Osteoblast (primary cell): ENCODE data around the gene TKTL1. TPM values are rescaled to one million over a fixed set of nuclear protein-coding genes. Genes with fewer than 3 reads are reported as not detected.
A peak's percentile ranks its signal among the peaks of the same experiment; 100 is the strongest.

Source experiments
- DNase-seq: peaks from one replicate; pipeline ENCODE4 v3.0.0; 2011; ENCODE audit warnings: low spot score, mixed read lengths; ENCODE audit not compliant: insufficient read length; ENCODE audit errors: missing footprints
- H2AFZ ChIP-seq: 2 replicates; pipeline ENCODE4 v1.6.0; 2011; ENCODE audit warnings: mild to moderate bottlenecking, low read length
- H3K27ac ChIP-seq: 2 replicates; pipeline ENCODE4 v1.5.1; 2011; ENCODE audit warnings: mild to moderate bottlenecking, low read depth, low read length, moderate library complexity
- H3K27me3 ChIP-seq: 2 replicates; pipeline ENCODE4 v1.6.0; 2012; ENCODE audit warnings: mild to moderate bottlenecking, control low read depth, inconsistent platforms, low read length, moderate library complexity; ENCODE audit not compliant: insufficient read depth
- H3K36me3 ChIP-seq: 2 replicates; pipeline ENCODE4 v1.5.1; 2011; ENCODE audit warnings: mild to moderate bottlenecking, low read length, control low read depth, moderate library complexity; ENCODE audit not compliant: insufficient read depth
- H3K4me1 ChIP-seq: 2 replicates; pipeline ENCODE4 v1.5.1; 2011; ENCODE audit warnings: mild to moderate bottlenecking, low read length, control low read depth, moderate library complexity; ENCODE audit not compliant: insufficient read depth
- H3K4me2 ChIP-seq: 2 replicates; pipeline ENCODE4 v1.6.0; 2011; ENCODE audit warnings: mild to moderate bottlenecking, low read length; ENCODE audit not compliant: insufficient read depth
- H3K4me3 ChIP-seq: fragments of 200-600 bp; sonication (generic); 3 replicates; pipeline ENCODE4 v1.5.1; 2012; ENCODE audit warnings: mild to moderate bottlenecking, low read length, inconsistent platforms; ENCODE audit not compliant: insufficient read depth
- H3K79me2 ChIP-seq: 2 replicates; pipeline ENCODE4 v1.6.0; 2012; ENCODE audit warnings: mild to moderate bottlenecking, low read length, control low read depth, inconsistent platforms; ENCODE audit not compliant: insufficient read depth
- H3K9me3 ChIP-seq: 2 replicates; pipeline ENCODE4 v1.5.1; 2011; ENCODE audit warnings: low read depth, low read length, control low read depth
- H4K20me1 ChIP-seq: 2 replicates; pipeline ENCODE4 v1.6.0; 2012; ENCODE audit warnings: mild to moderate bottlenecking, low read length, control low read depth; ENCODE audit not compliant: insufficient read depth
- total RNA-seq: library from RNA; depleted of rRNA; stranded (reverse); fragments of >200 nt; gene quantifications from 2 replicates; pipeline ENCODE4 v1.2.3, GENCODE V29; 2012
- TF ChIP-seq, protein P1 (sequence below): IDR thresholded peaks from 2 replicates; pipeline ENCODE4 v1.5.1; 2011; ENCODE audit warnings: mild to moderate bottlenecking, low read depth, low read length, moderate library complexity; ENCODE audit errors: extremely low read depth

Gene TKTL1
- total RNA-seq, 1 donor = not detected

DNA sequence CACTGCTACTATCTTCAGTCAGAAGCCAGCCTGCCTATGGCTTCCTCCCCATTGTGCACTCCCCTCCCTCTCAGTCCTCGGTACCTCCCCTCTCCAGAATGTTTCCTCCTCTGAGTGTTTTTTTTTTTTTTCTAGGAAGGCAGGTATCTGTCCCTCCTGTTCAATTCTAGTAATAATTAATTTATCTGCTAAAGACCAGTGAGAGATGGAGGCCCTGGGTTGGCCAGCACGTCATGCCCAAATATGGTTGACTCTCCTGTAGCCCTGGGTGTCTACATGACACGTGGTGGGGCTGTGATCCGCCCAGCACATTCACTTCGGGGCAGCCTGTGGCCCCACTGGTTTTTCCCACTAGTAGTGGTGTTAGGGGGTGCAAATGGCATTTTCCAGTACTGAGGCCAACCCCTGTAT, 77.0 kb downstream of the TKTL1 start:
- H3K27ac ChIP-seq = no peak overlapping the region
- peaks cover 48% of the 10 kb centered on the region for H3K79me2 ChIP-seq
- DNase-seq = peak; percentile 97
- H3K4me1 ChIP-seq = peaks cover 16% of the 10 kb centered on the region
- TF ChIP-seq, protein P1, sequence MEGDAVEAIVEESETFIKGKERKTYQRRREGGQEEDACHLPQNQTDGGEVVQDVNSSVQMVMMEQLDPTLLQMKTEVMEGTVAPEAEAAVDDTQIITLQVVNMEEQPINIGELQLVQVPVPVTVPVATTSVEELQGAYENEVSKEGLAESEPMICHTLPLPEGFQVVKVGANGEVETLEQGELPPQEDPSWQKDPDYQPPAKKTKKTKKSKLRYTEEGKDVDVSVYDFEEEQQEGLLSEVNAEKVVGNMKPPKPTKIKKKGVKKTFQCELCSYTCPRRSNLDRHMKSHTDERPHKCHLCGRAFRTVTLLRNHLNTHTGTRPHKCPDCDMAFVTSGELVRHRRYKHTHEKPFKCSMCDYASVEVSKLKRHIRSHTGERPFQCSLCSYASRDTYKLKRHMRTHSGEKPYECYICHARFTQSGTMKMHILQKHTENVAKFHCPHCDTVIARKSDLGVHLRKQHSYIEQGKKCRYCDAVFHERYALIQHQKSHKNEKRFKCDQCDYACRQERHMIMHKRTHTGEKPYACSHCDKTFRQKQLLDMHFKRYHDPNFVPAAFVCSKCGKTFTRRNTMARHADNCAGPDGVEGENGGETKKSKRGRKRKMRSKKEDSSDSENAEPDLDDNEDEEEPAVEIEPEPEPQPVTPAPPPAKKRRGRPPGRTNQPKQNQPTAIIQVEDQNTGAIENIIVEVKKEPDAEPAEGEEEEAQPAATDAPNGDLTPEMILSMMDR = no peak
- no peak overlapping the region for H2AFZ ChIP-seq
- peaks cover 10% of the 10 kb centered on the region for H4K20me1 ChIP-seq
- H3K9me3 ChIP-seq = no peaks in the 10 kb centered on the region
- H3K27me3 ChIP-seq = no peaks in the 10 kb centered on the region
- H3K4me2 ChIP-seq = peak overlapping the region; percentile 72
- H3K36me3 ChIP-seq = no peaks in the 10 kb centered on the region
- peak overlapping the region; percentile 80 for H3K4me3 ChIP-seq

DNA sequence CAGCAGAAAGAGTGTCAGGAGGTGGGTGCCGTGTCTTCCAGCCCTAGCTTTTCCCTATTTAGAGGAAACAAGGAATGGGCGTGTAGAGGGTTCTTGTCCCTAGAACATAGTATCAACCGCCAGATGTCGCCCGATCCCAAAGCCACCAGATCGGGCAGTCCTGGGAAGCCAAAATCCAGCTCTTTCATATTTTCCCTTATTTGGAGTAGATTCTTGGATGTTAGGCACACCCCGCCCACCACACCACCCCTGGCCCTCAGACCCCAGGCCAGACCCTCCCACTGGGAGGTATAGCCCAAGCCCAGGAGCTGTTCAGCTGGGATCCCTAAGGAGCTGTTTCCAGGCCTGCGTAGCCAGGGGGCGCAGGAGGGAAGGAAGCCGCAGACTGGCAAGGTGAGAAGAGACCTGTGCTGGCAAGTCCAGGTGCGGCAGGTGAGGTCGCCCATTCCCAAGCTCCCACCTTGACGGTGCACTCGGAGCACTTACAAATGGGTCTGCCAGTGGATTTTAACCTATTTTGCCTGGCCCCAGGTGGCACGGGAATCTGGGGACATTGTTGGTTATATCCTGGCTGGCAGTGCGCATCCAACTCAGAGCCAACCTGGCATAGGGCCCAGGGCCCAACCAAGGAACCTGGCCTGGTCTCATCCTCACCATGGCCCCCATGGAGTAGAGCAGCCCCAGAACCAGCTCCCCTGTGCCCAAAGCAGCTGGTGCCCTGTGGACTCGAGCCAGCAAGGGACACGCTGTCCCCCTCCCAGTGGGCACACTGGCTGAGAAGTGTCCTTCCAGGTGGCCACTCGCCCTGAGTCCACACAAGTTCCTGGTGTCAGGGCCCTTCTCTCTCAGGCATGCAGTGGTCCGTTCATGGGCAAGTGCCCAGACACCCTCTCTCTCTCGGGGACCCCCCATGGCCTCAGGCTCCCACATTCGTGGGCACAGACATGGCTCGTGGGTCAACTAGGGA, 78.0 kb downstream of the TKTL1 start:
- peak; percentile 98 for DNase-seq
- Histone ChIP-seq H3K9me3 (no peaks in the 10 kb centered on the region), H2AFZ (no peak overlapping the region), H3K4me1 (peaks cover 14% of the 10 kb centered on the region), H3K4me3 (peak overlapping the region; percentile 80), H3K36me3 (no peaks in the 10 kb centered on the region), H3K79me2 (peaks cover 38% of the 10 kb centered on the region), H4K20me1 (peaks cover 2% of the 10 kb centered on the region), H3K4me2 (peak overlapping the region; percentile 72), H3K27me3 (no peaks in the 10 kb centered on the region), H3K27ac (peak overlapping the region; percentile 28)
- TF ChIP-seq, protein P1 = peak; percentile 51

DNA sequence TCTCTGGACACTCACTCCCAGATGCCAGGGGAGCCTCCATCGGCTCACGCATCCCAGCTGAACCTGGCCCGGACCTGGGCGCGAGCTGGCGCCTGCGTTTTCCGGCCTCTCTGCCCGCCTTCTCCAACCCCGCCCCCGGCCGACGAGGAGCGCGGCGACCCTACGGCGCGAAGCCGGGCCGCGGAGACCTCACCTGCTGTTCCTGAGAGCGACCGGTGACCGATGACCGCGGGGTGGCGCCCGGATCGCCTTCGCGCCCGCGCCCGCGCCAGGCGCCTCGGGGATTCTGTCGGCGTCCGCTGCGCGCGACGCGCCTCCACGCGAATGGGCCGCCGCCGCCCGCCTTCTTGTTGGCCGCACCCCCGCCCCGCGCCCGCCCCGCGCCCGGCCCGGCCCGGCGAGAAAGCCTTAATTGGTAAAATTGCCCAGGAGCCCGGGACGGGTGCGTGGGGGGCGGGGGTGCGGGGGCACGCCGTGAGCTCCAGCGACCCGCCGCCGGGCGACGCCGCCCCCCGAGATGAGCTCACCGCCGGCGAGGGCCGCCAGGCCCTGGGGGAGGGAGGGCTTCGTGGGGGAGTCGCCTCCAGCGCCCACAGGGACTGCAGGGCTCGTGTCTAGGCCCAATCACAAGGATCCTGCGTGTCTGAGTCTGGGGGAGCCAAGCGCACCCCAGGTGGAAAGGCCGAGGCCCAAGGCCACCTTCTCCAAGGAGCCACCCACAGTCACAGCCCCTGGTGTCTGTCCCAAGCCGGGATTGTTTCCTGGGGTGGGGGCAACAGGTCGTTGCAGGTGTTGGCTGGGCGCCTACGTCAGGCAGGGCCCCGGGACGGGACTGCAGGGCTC, 78.9 kb downstream of the TKTL1 start, which contains the start of gene FLNA:
FLNA (minus strand) TSS at position 322 of the 843 bp plus-strand sequence. CDS start 3,389 bp downstream, outside the sequence.
- Histone ChIP-seq H3K9me3 (no peaks in the 10 kb centered on the region), H3K27me3 (no peaks in the 10 kb centered on the region), H3K27ac (peak within 1 kb of the TSS; percentile 28), H3K79me2 (peaks cover 34% of the 10 kb centered on the region), H4K20me1 (no peaks in the 10 kb centered on the region), H3K4me1 (peaks cover 9% of the 10 kb centered on the region), H3K36me3 (no peaks in the 10 kb centered on the region), H3K4me2 (peak within 1 kb of the TSS; percentile 72), H3K4me3 (peak within 1 kb of the TSS; percentile 80), H2AFZ (no peak within 1 kb of the TSS)
- DNase-seq = no peak
- TF ChIP-seq, protein P1 = no peak
